K562 (cell line): ENCODE results near the gene CDC42EP1. TPM values are rescaled to one million over a fixed set of nuclear protein-coding genes. Genes with fewer than 3 reads are reported as not detected.
A peak's percentile ranks its signal among the peaks of the same experiment; 100 is the strongest.

Source experiments
- ARID1B ChIP-seq: fragments of 450-650 bp; IDR thresholded peaks from 2 replicates; pipeline ENCODE4 v1.6.1; 2016; ENCODE audit warnings: antibody characterized with exemption, mild to moderate bottlenecking, inconsistent platforms
- ARID3B ChIP-seq: fragments of 250-450 bp; sonication (Bioruptor Pico); IDR thresholded peaks from 2 replicates; pipeline ENCODE4 v1.4.0; 2020; ENCODE audit warnings: borderline replicate concordance
- CBFA2T2 ChIP-seq: fragments of 450-650 bp; conservative IDR thresholded peaks from 2 replicates; pipeline ENCODE4 v1.6.1; 2017; ENCODE audit warnings: mild to moderate bottlenecking
- CBFA2T3 ChIP-seq: fragments of 450-650 bp; IDR thresholded peaks from 2 replicates; pipeline ENCODE4 v1.6.1; 2017
- CBX8 ChIP-seq: fragments of 200-600 bp; sonication (generic); IDR thresholded peaks from 2 replicates; pipeline ENCODE4 v1.6.1; 2012; ENCODE audit warnings: borderline replicate concordance, mixed run types, low read depth, mild to moderate bottlenecking, moderate library complexity, mixed read lengths, low read length, control low read depth, inconsistent platforms; ENCODE audit not compliant: poor library complexity, severe bottlenecking; ENCODE audit errors: extremely low read depth
- CXXC5 ChIP-seq: fragments of 250-450 bp; sonication (Bioruptor Pico); IDR thresholded peaks from 2 replicates; pipeline ENCODE4 v1.8.0; 2022; ENCODE audit warnings: inconsistent platforms, mild to moderate bottlenecking, moderate library complexity
- DDX20 ChIP-seq: fragments of 450-650 bp; IDR thresholded peaks from 2 replicates; pipeline ENCODE4 v1.6.1; 2016; ENCODE audit warnings: missing genetic modification characterization, low read depth, mild to moderate bottlenecking, missing compliant biosample characterization, moderate library complexity
- ELF2 ChIP-seq: fragments of 250-450 bp; sonication (Bioruptor Pico); IDR thresholded peaks from 2 replicates; pipeline ENCODE4 v1.5.0; 2021; ENCODE audit warnings: mild to moderate bottlenecking
- ESRRA ChIP-seq: fragments of 450-650 bp; IDR thresholded peaks from 2 replicates; pipeline ENCODE4 v1.6.1; 2014; ENCODE audit warnings: low read depth, mild to moderate bottlenecking, moderate library complexity, borderline replicate concordance
- ETV5 ChIP-seq: sonication (generic); formaldehyde crosslinking; IDR thresholded peaks from 2 replicates; pipeline ENCODE4 v1.4.0; 2020; ENCODE audit warnings: low read depth, mild to moderate bottlenecking, missing genetic modification reagents
- FOXM1 ChIP-seq, 2 experiments: fragments of 450-650 bp in 1 of 2; sonication (generic) in 1 of 2; formaldehyde crosslinking in 1 of 2; IDR thresholded peaks; 2 replicates each; pipeline versions ENCODE4 v1.6.1 to v1.9.0; 2017 to 2022; ENCODE audit warnings: low read depth in 2 of 2, mild to moderate bottlenecking in 2 of 2, missing genetic modification reagents in 1 of 2, moderate library complexity in 1 of 2
- HNRNPH1 ChIP-seq: fragments of 200-400 bp; formaldehyde crosslinking; optimal IDR thresholded peaks from 2 replicates; pipeline ENCODE3; 2017; ENCODE audit warnings: low read depth, mild to moderate bottlenecking, low read length, moderate library complexity
- LEF1 ChIP-seq: fragments of 450-650 bp; IDR thresholded peaks from 2 replicates; pipeline ENCODE4 v1.6.1; 2016; ENCODE audit warnings: mild to moderate bottlenecking
- MBD2 ChIP-seq: sonication (generic); IDR thresholded peaks from 2 replicates; pipeline ENCODE4 v1.6.1; 2016; ENCODE audit warnings: low read depth, borderline replicate concordance
- MTA1 ChIP-seq: fragments of 450-650 bp; IDR thresholded peaks from 2 replicates; pipeline ENCODE4 v1.6.1; 2017; ENCODE audit warnings: borderline replicate concordance
- NFXL1 ChIP-seq: fragments of 450-650 bp; formaldehyde crosslinking; IDR thresholded peaks from 2 replicates; pipeline ENCODE4 v1.4.0; 2021; ENCODE audit warnings: mild to moderate bottlenecking
- PHB2 ChIP-seq: fragments of 450-650 bp; IDR thresholded peaks from 2 replicates; pipeline ENCODE4 v1.6.1; 2017; ENCODE audit warnings: low read depth
- SPI1 ChIP-seq: IDR thresholded peaks from 2 replicates; pipeline ENCODE4 v1.6.1; 2011; ENCODE audit warnings: low read depth, low read length, control low read depth, borderline replicate concordance
- TCF7L2 ChIP-seq: fragments of 150-350 bp; IDR thresholded peaks from 2 replicates; pipeline ENCODE4 v1.6.1; 2016; ENCODE audit warnings: low read depth, mild to moderate bottlenecking, low read length, moderate library complexity
- YY1 ChIP-seq, 3 experiments: IDR thresholded peaks; 2 replicates each; pipeline ENCODE4 v1.6.1; 2011; ENCODE audit warnings: low read length in 2 of 3, mild to moderate bottlenecking in 2 of 3, moderate library complexity in 2 of 3, borderline replicate concordance in 1 of 3, control low read depth in 1 of 3, low read depth in 1 of 3; ENCODE audit not compliant: insufficient read depth in 3 of 3, insufficient replicate concordance in 2 of 3, control insufficient read depth in 1 of 3, insufficient read length in 1 of 3; ENCODE audit errors: extremely low read depth in 1 of 3
- ZNF143 ChIP-seq: sonication (generic); formaldehyde crosslinking; IDR thresholded peaks from 2 replicates; pipeline ENCODE4 v1.9.0; 2022; ENCODE audit warnings: mild to moderate bottlenecking, missing genetic modification reagents
- ZNF212 ChIP-seq: fragments of 450-650 bp; formaldehyde crosslinking; IDR thresholded peaks from 2 replicates; pipeline ENCODE4 v1.4.0; 2020; ENCODE audit warnings: mild to moderate bottlenecking
- polyA plus RNA-seq, 8 experiments: library from polyadenylated mRNA; depleted of rRNA in 4 of 8; stranded (reverse) in 5 of 8; unstranded in 3 of 8; fragments of >200 nt; fragmentation: Nextera tagmentation in 2 of 8; fragmentation: Illumina TruSeq in 1 of 8; extraction: Ambion mirVana in 2 of 8; extraction: Trizol in 1 of 8; gene quantifications; 2 replicates each; pipeline versions ENCODE4 v1.2.1 to v1.2.3, GENCODE V29; 2011 to 2014; ENCODE audit warnings: inconsistent platforms in 1 of 8, missing spikeins in 1 of 8
- total RNA-seq, 7 experiments: library from RNA; depleted of rRNA in 6 of 7; stranded (reverse); fragments of >200 nt in 6 of 7; fragmentation: Illumina TruSeq in 2 of 7; extraction: Trizol in 2 of 7; gene quantifications; 2 replicates each; pipeline versions ENCODE4 v1.2.1 to v1.2.3, GENCODE V29; 2011 to 2021; ENCODE audit warnings: low replicate concordance in 1 of 7
- TF ChIP-seq, protein P1 (sequence below), 2 experiments: fragments of 200-800 bp in 1 of 2; sonication (Bioruptor generic) in 1 of 2; sonication (generic) in 1 of 2; formaldehyde crosslinking in 1 of 2; IDR thresholded peaks in 1 of 2; conservative IDR thresholded peaks in 1 of 2; 2 replicates each; pipeline versions ENCODE4 v1.5.0 to v1.6.1; 2016 to 2020; ENCODE audit warnings: missing compliant biosample characterization in 1 of 2, missing genetic modification characterization in 1 of 2, missing genetic modification reagents in 1 of 2
- TF ChIP-seq, protein P2 (sequence below): sonication (generic); formaldehyde crosslinking; IDR thresholded peaks from 2 replicates; pipeline ENCODE4 v1.8.0; 2023; ENCODE audit warnings: mild to moderate bottlenecking, missing genetic modification reagents

CDC42EP1 gene
- total and polyA plus RNA-seq, 9 of the 15 experiments (the other 6 are each of a cell fraction or from before 2014, with no cell fraction given), result 0.67 to 70.2 (median 7.3) TPM

DNA sequence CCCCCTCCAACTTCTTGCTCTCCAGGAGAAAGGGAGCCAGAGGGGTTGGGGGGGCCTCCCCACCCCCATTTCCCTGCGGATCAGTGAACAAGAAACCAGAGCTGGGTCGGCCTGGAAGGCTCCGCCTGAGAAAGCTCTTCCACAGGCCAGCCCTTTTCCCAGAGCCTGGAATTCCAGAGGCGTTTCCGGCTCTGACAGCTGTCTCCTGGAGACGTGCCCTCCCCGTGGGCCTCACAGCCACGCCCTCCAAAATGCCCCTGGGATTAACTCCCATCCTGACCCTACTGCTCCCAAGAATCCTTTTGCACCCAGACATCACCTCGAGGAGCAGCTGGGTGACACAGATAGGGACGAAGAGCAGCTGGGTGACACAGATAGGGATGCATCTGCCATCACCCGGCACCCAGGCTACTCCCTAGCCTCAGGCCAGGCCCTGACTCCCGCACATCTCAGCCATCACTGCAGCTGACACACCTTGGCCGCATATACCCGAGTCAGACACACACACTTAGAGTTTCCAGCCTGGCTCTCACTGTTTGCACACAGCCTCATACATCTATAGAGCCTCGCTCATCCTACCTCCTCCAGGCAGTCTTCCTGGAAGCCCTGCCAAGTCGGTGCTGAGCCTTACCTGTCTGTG, 7.6 kb upstream of the CDC42EP1 start (continued):
- TF ChIP-seq, protein P1, sequence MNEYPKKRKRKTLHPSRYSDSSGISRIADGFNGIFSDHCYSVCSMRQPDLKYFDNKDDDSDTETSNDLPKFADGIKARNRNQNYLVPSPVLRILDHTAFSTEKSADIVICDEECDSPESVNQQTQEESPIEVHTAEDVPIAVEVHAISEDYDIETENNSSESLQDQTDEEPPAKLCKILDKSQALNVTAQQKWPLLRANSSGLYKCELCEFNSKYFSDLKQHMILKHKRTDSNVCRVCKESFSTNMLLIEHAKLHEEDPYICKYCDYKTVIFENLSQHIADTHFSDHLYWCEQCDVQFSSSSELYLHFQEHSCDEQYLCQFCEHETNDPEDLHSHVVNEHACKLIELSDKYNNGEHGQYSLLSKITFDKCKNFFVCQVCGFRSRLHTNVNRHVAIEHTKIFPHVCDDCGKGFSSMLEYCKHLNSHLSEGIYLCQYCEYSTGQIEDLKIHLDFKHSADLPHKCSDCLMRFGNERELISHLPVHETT (CRISPR knock-in tag; conservative IDR thresholded peaks at IDR 0.05 in 1 of 2, IDR thresholded peaks at IDR 0.05 in 1 of 2), result peak in 1 of 2 experiments; percentile 76; a peak in 2 of 4 replicates
- TF ChIP-seq ARID1B, result peak; percentile 100
- TF ChIP-seq CBX8, result no peak
- no peak for TF ChIP-seq NFXL1 (CRISPR knock-in tag)
- no peak for TF ChIP-seq SPI1
- TF ChIP-seq, protein P2, sequence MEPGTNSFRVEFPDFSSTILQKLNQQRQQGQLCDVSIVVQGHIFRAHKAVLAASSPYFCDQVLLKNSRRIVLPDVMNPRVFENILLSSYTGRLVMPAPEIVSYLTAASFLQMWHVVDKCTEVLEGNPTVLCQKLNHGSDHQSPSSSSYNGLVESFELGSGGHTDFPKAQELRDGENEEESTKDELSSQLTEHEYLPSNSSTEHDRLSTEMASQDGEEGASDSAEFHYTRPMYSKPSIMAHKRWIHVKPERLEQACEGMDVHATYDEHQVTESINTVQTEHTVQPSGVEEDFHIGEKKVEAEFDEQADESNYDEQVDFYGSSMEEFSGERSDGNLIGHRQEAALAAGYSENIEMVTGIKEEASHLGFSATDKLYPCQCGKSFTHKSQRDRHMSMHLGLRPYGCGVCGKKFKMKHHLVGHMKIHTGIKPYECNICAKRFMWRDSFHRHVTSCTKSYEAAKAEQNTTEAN (CRISPR knock-in tag), result no peak
- TF ChIP-seq CXXC5, result peak; percentile 92
- no peak for TF ChIP-seq ARID3B (CRISPR knock-in tag)
- TF ChIP-seq ZNF143 (CRISPR knock-in tag), result no peak
- no peak for TF ChIP-seq TCF7L2
- TF ChIP-seq YY1 (IDR thresholded peaks at IDR 0.05; ENCODE audit: borderline replicate concordance in 1 of 3, control insufficient read depth in 1 of 3, extremely low read depth in 1 of 3, insufficient read depth in 3 of 3, insufficient read length in 1 of 3, insufficient replicate concordance in 2 of 3, low read depth in 1 of 3, low read length in 2 of 3), result peak in 1 of 3 experiments; percentile 32
- TF ChIP-seq LEF1, result peak; percentile 84; the same call in 1 of the 2 replicates
- no peak for TF ChIP-seq ZNF212 (CRISPR knock-in tag)
- peak; percentile 98 for TF ChIP-seq CBFA2T2
- peak; percentile 74; the same call in 1 of the 2 replicates for TF ChIP-seq ESRRA
- TF ChIP-seq HNRNPH1, result no peak
- peak; percentile 96 for TF ChIP-seq PHB2
- peak; percentile 91 for TF ChIP-seq FOXM1 (IDR thresholded peaks at IDR 0.05; ENCODE audit: low read depth)
- TF ChIP-seq FOXM1 (CRISPR knock-in tag; IDR thresholded peaks at IDR 0.05; ENCODE audit: low read depth), result no peak
- no peak for TF ChIP-seq DDX20 (tag)
- TF ChIP-seq MTA1, result peak; percentile 69; the same call in 1 of the 2 replicates
- peak; percentile 99 for TF ChIP-seq CBFA2T3
- peak; percentile 78; the same call in 1 of the 2 replicates for TF ChIP-seq ETV5
- TF ChIP-seq ELF2 (CRISPR knock-in tag), result no peak
- 0 out of 2 replicates have a peak, but pooled peaks have one; percentile 60 for TF ChIP-seq MBD2
